Parathyroid adenoma (tissue), 2 donors: Measurements from ENCODE around the gene CHST11.

Experiments used
- H2AFZ ChIP-seq: fragments of 300-600 bp; sonication (generic); one replicate; pipeline ENCODE4 v1.7.0; 2017; ENCODE audit warnings: antibody characterized with exemption, mild to moderate bottlenecking
- H3K27ac ChIP-seq: fragments of 300-600 bp; sonication (generic); one replicate; pipeline ENCODE4 v1.7.0; 2017
- H3K27me3 ChIP-seq: fragments of 300-600 bp; sonication (generic); one replicate; pipeline ENCODE4 v1.7.0; 2017; ENCODE audit warnings: low read length; ENCODE audit not compliant: control insufficient read depth, insufficient read depth
- H3K36me3 ChIP-seq: fragments of 300-600 bp; sonication (generic); one replicate; pipeline ENCODE4 v1.7.0; 2017; ENCODE audit warnings: low read length; ENCODE audit not compliant: control insufficient read depth, insufficient read depth
- H3K4me1 ChIP-seq: fragments of 300-600 bp; sonication (generic); one replicate; pipeline ENCODE4 v1.7.0; 2017; ENCODE audit warnings: control low read depth
- H3K4me2 ChIP-seq: fragments of 300-600 bp; sonication (generic); one replicate; pipeline ENCODE4 v1.7.0; 2017; ENCODE audit warnings: low read length
- H3K4me3 ChIP-seq: fragments of 300-600 bp; sonication (generic); one replicate; pipeline ENCODE4 v1.7.0; 2017; ENCODE audit warnings: low read depth, low read length
- H3K79me2 ChIP-seq: fragments of 300-600 bp; sonication (generic); one replicate; pipeline ENCODE4 v1.7.0; 2017; ENCODE audit warnings: control low read depth
- H3K9ac ChIP-seq: fragments of 300-600 bp; sonication (generic); one replicate; pipeline ENCODE4 v1.7.0; 2017; ENCODE audit warnings: mild to moderate bottlenecking
- H3K9me3 ChIP-seq: fragments of 300-600 bp; sonication (generic); one replicate; pipeline ENCODE4 v1.7.0; 2017; ENCODE audit warnings: low read length; ENCODE audit not compliant: control insufficient read depth
- CTCF ChIP-seq: fragments of 300-600 bp; sonication (generic); IDR thresholded peaks from one replicate; pipeline ENCODE4 v1.7.0; 2017; ENCODE audit warnings: antibody characterized with exemption, mild to moderate bottlenecking
- donor health status: primary hyperparathyroidism.

CHST11 gene

GRCh38 chr12:104763168-104763805 lies 306.5 kb downstream of the CHST11 start:
- H3K36me3 ChIP-seq: no peaks in the 10 kb centered on the region
- H2AFZ ChIP-seq: no peak overlapping the region
- no peaks in the 10 kb centered on the region for H3K9me3 ChIP-seq
- H3K79me2 ChIP-seq: no peaks in the 10 kb centered on the region
- H3K27ac ChIP-seq: no peak overlapping the region
- H3K27me3 ChIP-seq: no peaks in the 10 kb centered on the region
- no peak overlapping the region for H3K4me2 ChIP-seq
- no peak overlapping the region for H3K4me3 ChIP-seq
- no peak for TF ChIP-seq CTCF
- H3K9ac ChIP-seq: no peak overlapping the region
- no peaks in the 10 kb centered on the region for H3K4me1 ChIP-seq

- no peak for TF ChIP-seq CTCF
- Histone ChIP-seq H3K9ac (no peak overlapping the region), H3K79me2 (no peaks in the 10 kb centered on the region), H2AFZ (no peak overlapping the region), H3K4me1 (no peaks in the 10 kb centered on the region), H3K27me3 (no peaks in the 10 kb centered on the region), H3K9me3 (no peaks in the 10 kb centered on the region), H3K4me3 (no peak overlapping the region), H3K36me3 (no peaks in the 10 kb centered on the region), H3K4me2 (no peak overlapping the region), H3K27ac (no peak overlapping the region)
Observed at GRCh38 chr12:104764225-104765091, 307.7 kb downstream of the CHST11 start.

- H3K9me3 ChIP-seq: no peaks in the 10 kb centered on the region
- no peak for TF ChIP-seq CTCF
- no peak overlapping the region for H3K27ac ChIP-seq
- H3K4me2 ChIP-seq: no peak overlapping the region
- H3K27me3 ChIP-seq: no peaks in the 10 kb centered on the region
- no peak overlapping the region for H3K4me3 ChIP-seq
- H2AFZ ChIP-seq: no peak overlapping the region
- no peaks in the 10 kb centered on the region for H3K4me1 ChIP-seq
- H3K79me2 ChIP-seq: no peaks in the 10 kb centered on the region
- H3K36me3 ChIP-seq: peaks cover 1% of the 10 kb centered on the region
- H3K9ac ChIP-seq: no peak overlapping the region
Observed at GRCh38 chr12:104767261-104767660, 310.5 kb downstream of the CHST11 start.

- Histone ChIP-seq H3K9ac (no peak overlapping the region), H3K79me2 (no peaks in the 10 kb centered on the region), H3K27me3 (no peaks in the 10 kb centered on the region), H3K4me1 (no peaks in the 10 kb centered on the region), H3K27ac (no peak overlapping the region), H3K36me3 (peaks cover 2% of the 10 kb centered on the region), H3K4me2 (no peak overlapping the region), H2AFZ (no peak overlapping the region), H3K4me3 (no peak overlapping the region), H3K9me3 (no peaks in the 10 kb centered on the region)
- TF ChIP-seq CTCF: no peak
Observed at GRCh38 chr12:104768033-104768432, 311.3 kb downstream of the CHST11 start.
